ENCODE data around the gene PAFAH1B1. TPM values are rescaled to one million over a fixed set of nuclear protein-coding genes. Genes with fewer than 3 reads are reported as not detected.

The PAFAH1B1 gene
- total RNA-seq, 1 experiment from 2014 or later: 210 TPM

GRCh38 chr17:2730764-2731353, 137.4 kb downstream of the PAFAH1B1 start:
- Histone ChIP-seq H3K9me3 (ENCODE audit: low read depth, low read length, poor library complexity, severe bottlenecking) (no peaks in the 10 kb centered on the region), H3K27ac (ENCODE audit: low read depth, low read length, poor library complexity, severe bottlenecking) (no peak overlapping the region), H3K27me3 (replicated peaks; ENCODE audit: insufficient read depth, low read depth, low read length, poor library complexity) (peaks cover 6% of the 10 kb centered on the region), H3K4me3 (ENCODE audit: low read depth, low read length, poor library complexity, severe bottlenecking) (no peak overlapping the region), H3K36me3 (ENCODE audit: insufficient read depth, low read length, poor library complexity, severe bottlenecking) (no peaks in the 10 kb centered on the region), H3K4me1 (ENCODE audit: insufficient read depth, low read length, poor library complexity, severe bottlenecking) (no peaks in the 10 kb centered on the region)
- intact Hi-C loops (cut with micrococcal nuclease; ENCODE audit: unreplicated experiment): no loop called here
- ChIA-PET CTCF (no interaction called here), POLR2A (ENCODE audit: low non-redundant PET) (no interaction called here)
- BruUV-seq (replicated peaks): no TSS peak
- TF ChIP-seq EZH2 (IDR thresholded peaks at IDR 0.05; ENCODE audit: borderline replicate concordance, low read depth, low read length, poor library complexity, severe bottlenecking): no peak
- no peak for TF ChIP-seq CTCF (conservative IDR thresholded peaks at IDR 0.05; ENCODE audit: low read depth, low read length)
- no peak for DNase-seq (ENCODE audit: low spot score)

- BruUV-seq (replicated peaks): no TSS peak
- Histone ChIP-seq H3K27ac (ENCODE audit: low read depth, low read length, poor library complexity, severe bottlenecking) (no peak overlapping the region), H3K4me3 (ENCODE audit: low read depth, low read length, poor library complexity, severe bottlenecking) (no peak overlapping the region), H3K9me3 (ENCODE audit: low read depth, low read length, poor library complexity, severe bottlenecking) (no peaks in the 10 kb centered on the region), H3K36me3 (ENCODE audit: insufficient read depth, low read length, poor library complexity, severe bottlenecking) (no peaks in the 10 kb centered on the region), H3K27me3 (replicated peaks; ENCODE audit: insufficient read depth, low read depth, low read length, poor library complexity) (peaks cover 6% of the 10 kb centered on the region), H3K4me1 (ENCODE audit: insufficient read depth, low read length, poor library complexity, severe bottlenecking) (no peaks in the 10 kb centered on the region)
- CTCF ChIA-PET: no interaction called here
- no peak for TF ChIP-seq CTCF (conservative IDR thresholded peaks at IDR 0.05; ENCODE audit: low read depth, low read length)
- no peak for TF ChIP-seq EZH2 (IDR thresholded peaks at IDR 0.05; ENCODE audit: borderline replicate concordance, low read depth, low read length, poor library complexity, severe bottlenecking)
- POLR2A ChIA-PET (ENCODE audit: low non-redundant PET): no interaction called here
- DNase-seq (ENCODE audit: low spot score): no peak
- intact Hi-C loops (cut with micrococcal nuclease; ENCODE audit: unreplicated experiment): no loop called here
These were observed 138.4 kb downstream of the PAFAH1B1 start for GRCh38 chr17:2731807-2732206.

DNA sequence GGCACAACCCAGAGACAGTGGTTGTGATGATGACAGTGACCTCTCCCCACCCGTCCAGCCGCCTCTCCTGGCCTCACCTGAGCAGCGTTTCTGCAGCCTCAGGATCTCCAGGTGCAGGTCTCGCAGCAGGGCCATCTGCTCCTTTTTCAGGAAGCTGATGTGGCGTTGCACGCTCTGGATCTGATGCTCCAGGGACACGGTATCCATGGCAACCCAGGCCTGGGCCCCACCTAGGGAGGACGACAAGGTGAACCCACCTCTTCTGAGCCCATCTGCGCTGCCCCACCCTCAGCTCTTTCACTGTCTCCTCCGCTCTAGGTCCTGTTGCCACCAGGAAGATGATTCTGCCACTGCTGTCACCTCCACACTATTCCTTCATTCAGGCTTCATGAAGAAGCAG, 141.5 kb downstream of the PAFAH1B1 start:
- TF ChIP-seq CTCF (conservative IDR thresholded peaks at IDR 0.05; ENCODE audit: low read depth, low read length): no peak
- no peak for TF ChIP-seq EZH2 (IDR thresholded peaks at IDR 0.05; ENCODE audit: borderline replicate concordance, low read depth, low read length, poor library complexity, severe bottlenecking)
- CTCF ChIA-PET: no interaction called here
- DNase-seq (ENCODE audit: low spot score): no peak
- POLR2A ChIA-PET (ENCODE audit: low non-redundant PET): no interaction called here
- H3K27me3 ChIP-seq (replicated peaks; ENCODE audit: insufficient read depth, low read depth, low read length, poor library complexity): peaks cover 3% of the 10 kb centered on the region
- H3K4me3 ChIP-seq (ENCODE audit: low read depth, low read length, poor library complexity, severe bottlenecking): no peak overlapping the region
- no peaks in the 10 kb centered on the region for H3K9me3 ChIP-seq (ENCODE audit: low read depth, low read length, poor library complexity, severe bottlenecking)
- no TSS peak for BruUV-seq (replicated peaks)
- H3K27ac ChIP-seq (ENCODE audit: low read depth, low read length, poor library complexity, severe bottlenecking): no peak overlapping the region
- intact Hi-C loops (cut with micrococcal nuclease; ENCODE audit: unreplicated experiment): no loop called here
- no peaks in the 10 kb centered on the region for H3K36me3 ChIP-seq (ENCODE audit: insufficient read depth, low read length, poor library complexity, severe bottlenecking)
- no peaks in the 10 kb centered on the region for H3K4me1 ChIP-seq (ENCODE audit: insufficient read depth, low read length, poor library complexity, severe bottlenecking)

Small RNA genes lying within 50 kb of the gene (microRNA-seq; reads per million reads assigned to microRNA genes)
- 2.7 reads per million, percentile 3 among the genes with 10 or more reads in this experiment for gene MIR6776

Other genes starting within 250 kb of the PAFAH1B1 start
- 32.1 and 33.4 TPM in 2 replicates for gene MNT, start 192.6 kb upstream of the PAFAH1B1 start, total RNA-seq (2021)
- 50.8 and 51.3 TPM in 2 replicates for gene METTL16, start 81.8 kb upstream of the PAFAH1B1 start, total RNA-seq (2021)
- 153 and 162 TPM in 2 replicates for gene CLUH, start 118.1 kb downstream of the PAFAH1B1 start, total RNA-seq (2021)
- 0.09 TPM in 1 of 2 replicates, not detected in the other for gene CCDC92B, start 156.0 kb downstream of the PAFAH1B1 start, total RNA-seq (2021)
- 0.04 and 0.06 TPM in 2 replicates for gene RAP1GAP2, start 202.8 kb downstream of the PAFAH1B1 start, total RNA-seq (2021)

Measured in A673 (cell line).